NCI-H1930 (cell line): ENCODE data around the gene CIBAR2.
"Not testable (repeated sequence)": the region's sequence is repeated elsewhere in the genome, so short reads cannot be mapped to it uniquely, and the experiment has no call there.

Source experiments
- DNase-seq, 2 experiments: peaks; one replicate each; lab custom pipeline; 2025; lab: John Stamatoyannopoulos, UW

Gene CIBAR2

GRCh38 chr16:85128079-85128837 lies 16.0 kb upstream of the CIBAR2 start:
- no peak for DNase-seq

- no peak for DNase-seq
Observed at GRCh38 chr16:85127379-85127723, 15.1 kb upstream of the CIBAR2 start.

- no peak for DNase-seq
Observed at GRCh38 chr16:85126705-85127378, 14.6 kb upstream of the CIBAR2 start.

- no peak for DNase-seq
Observed at GRCh38 chr16:85126394-85126704, 14.1 kb upstream of the CIBAR2 start.

- no peak for DNase-seq
Observed at GRCh38 chr16:85125570-85126393, 13.5 kb upstream of the CIBAR2 start.

GRCh38 chr16:85124636-85125346 lies 12.5 kb upstream of the CIBAR2 start:
- DNase-seq: no peak

- no peak for DNase-seq
Observed at GRCh38 chr16:85123891-85124635, 11.8 kb upstream of the CIBAR2 start.

- not testable (repeated sequence) for DNase-seq
Observed at GRCh38 chr16:85123441-85123840, 11.2 kb upstream of the CIBAR2 start.

- no peak for DNase-seq
Observed at GRCh38 chr16:85120006-85120340, 7.7 kb upstream of the CIBAR2 start.

GRCh38 chr16:85117418-85117817 lies 5.1 kb upstream of the CIBAR2 start:
- no peak for DNase-seq

- DNase-seq: peak; percentile 32 to 56
Observed at GRCh38 chr16:85114909-85115567, 2.8 kb upstream of the CIBAR2 start.

GRCh38 chr16:85113913-85114312 lies 1.6 kb upstream of the CIBAR2 start:
- DNase-seq: no peak

- no peak for DNase-seq
Observed at GRCh38 chr16:85113168-85113733, 979 bp upstream of the CIBAR2 start.

GRCh38 chr16:85111184-85111583 lies 1.1 kb downstream of the CIBAR2 start:
- DNase-seq: no peak

GRCh38 chr16:85110105-85110504 lies 2.2 kb downstream of the CIBAR2 start:
- no peak for DNase-seq

- DNase-seq: no peak
Observed at GRCh38 chr16:85107532-85107931, 4.7 kb downstream of the CIBAR2 start.

- DNase-seq: no peak
Observed at GRCh38 chr16:85107083-85107482, 5.2 kb downstream of the CIBAR2 start.

GRCh38 chr16:85105475-85105874 lies 6.8 kb downstream of the CIBAR2 start:
- DNase-seq: no peak

- DNase-seq: no peak
Observed at GRCh38 chr16:85104821-85105391, 7.4 kb downstream of the CIBAR2 start.

- DNase-seq: no peak
Observed at GRCh38 chr16:85104147-85104546, 8.1 kb downstream of the CIBAR2 start.
